GM03348 (cell line): Measurements from ENCODE around the gene SIAH1.
"Not testable (repeated sequence)": the region's sequence is repeated elsewhere in the genome, so short reads cannot be mapped to it uniquely, and the experiment has no call there.

Experiments
- DNase-seq: peaks from one replicate; pipeline ENCODE4 v3.0.0; 2012; ENCODE audit warnings: low spot score

The SIAH1 gene

GRCh38 chr16:48393485-48394354 is 8.5 kb upstream of the SIAH1 start:
- DNase-seq = peak; percentile 78

GRCh38 chr16:48392407-48392806 is 7.2 kb upstream of the SIAH1 start:
- DNase-seq = no peak

- DNase-seq = no peak
Observed at GRCh38 chr16:48386559-48387312, 1.5 kb upstream of the SIAH1 start.

GRCh38 chr16:48384520-48385252 is 527 bp downstream of the SIAH1 start:
- peak; percentile 86 for DNase-seq

GRCh38 chr16:48383877-48384519 is 1.2 kb downstream of the SIAH1 start:
- DNase-seq = no peak

- peak; percentile 45 for DNase-seq
Observed at GRCh38 chr16:48383009-48383876, 2.0 kb downstream of the SIAH1 start.

- no peak for DNase-seq
Observed at GRCh38 chr16:48382131-48382530, 3.1 kb downstream of the SIAH1 start.

GRCh38 chr16:48381201-48381600 is 4.0 kb downstream of the SIAH1 start:
- no peak for DNase-seq

GRCh38 chr16:48378836-48379235 is 6.4 kb downstream of the SIAH1 start:
- DNase-seq = no peak

GRCh38 chr16:48378276-48378675 is 6.9 kb downstream of the SIAH1 start:
- no peak for DNase-seq

- DNase-seq = not testable (repeated sequence)
Observed at GRCh38 chr16:48377301-48377700, 7.9 kb downstream of the SIAH1 start.

- DNase-seq = no peak
Observed at GRCh38 chr16:48374255-48374654, 11.0 kb downstream of the SIAH1 start.

- DNase-seq = no peak
Observed at GRCh38 chr16:48373258-48374029, 11.8 kb downstream of the SIAH1 start.

GRCh38 chr16:48372744-48373143 is 12.5 kb downstream of the SIAH1 start:
- DNase-seq = no peak

- no peak for DNase-seq
Observed at GRCh38 chr16:48371393-48371780, 13.8 kb downstream of the SIAH1 start.

- DNase-seq = not testable (repeated sequence)
Observed at GRCh38 chr16:48370668-48371392, 14.4 kb downstream of the SIAH1 start.

GRCh38 chr16:48370229-48370628 is 15.0 kb downstream of the SIAH1 start:
- DNase-seq = no peak

GRCh38 chr16:48369765-48370164 is 15.4 kb downstream of the SIAH1 start:
- DNase-seq = no peak

GRCh38 chr16:48367441-48368049 is 17.7 kb downstream of the SIAH1 start:
- no peak for DNase-seq
